ENCODE measurements around the gene VPS25.

Gene VPS25

GRCh38 chr17:42806249-42806648, 33.0 kb downstream of the VPS25 start:
- Histone ChIP-seq H3K9me3 (ENCODE audit: control insufficient read depth, insufficient read depth, low read length) (no peaks in the 10 kb centered on the region), H3K36me3 (ENCODE audit: control insufficient read depth, low read length) (peaks cover 22% of the 10 kb centered on the region), H3K79me2 (ENCODE audit: control insufficient read depth, low read length) (no peaks in the 10 kb centered on the region), H3K4me1 (ENCODE audit: control insufficient read depth, low read length) (no peaks in the 10 kb centered on the region), H3K27ac (ENCODE audit: low read depth, low read length) (no peak overlapping the region), H3K4me2 (ENCODE audit: low read length) (no peak overlapping the region), H3K4me3 (ENCODE audit: low read length) (no peak overlapping the region), H3K27me3 (ENCODE audit: control insufficient read depth, low read length) (peaks cover 18% of the 10 kb centered on the region), H4K20me1 (ENCODE audit: control insufficient read depth, insufficient read depth, low read depth, low read length) (no peaks in the 10 kb centered on the region), H3F3A (ENCODE audit: control insufficient read depth, insufficient read depth) (peaks cover 8% of the 10 kb centered on the region), H3K9me2 (replicated peaks; ENCODE audit: control insufficient read depth, low read length) (no peaks in the 10 kb centered on the region)
- TF ChIP-seq CTCF (IDR thresholded peaks at IDR 0.05; ENCODE audit: low read depth, low read length, poor library complexity, severe bottlenecking) (no peak), EZH2phosphoT487 (IDR thresholded peaks at IDR 0.05; ENCODE audit: borderline replicate concordance, low read length) (no peak)

- H3K27me3 ChIP-seq (ENCODE audit: control insufficient read depth, low read length) = no peaks in the 10 kb centered on the region
- no peak overlapping the region for H3K27ac ChIP-seq (ENCODE audit: low read depth, low read length)
- H3K36me3 ChIP-seq (ENCODE audit: control insufficient read depth, low read length) = peaks cover 38% of the 10 kb centered on the region
Measured at GRCh38 chr17:42809250-42809649, 36.0 kb downstream of the VPS25 start.

GRCh38 chr17:42814633-42815399, 41.6 kb downstream of the VPS25 start:
- peaks cover 78% of the 10 kb centered on the region for H3K36me3 ChIP-seq (ENCODE audit: control insufficient read depth, low read length)
- H3K4me3 ChIP-seq (ENCODE audit: low read length) = no peak overlapping the region
- no peaks in the 10 kb centered on the region for H3K9me2 ChIP-seq (replicated peaks; ENCODE audit: control insufficient read depth, low read length)
- TF ChIP-seq EZH2phosphoT487 (IDR thresholded peaks at IDR 0.05; ENCODE audit: borderline replicate concordance, low read length) = no peak
- TF ChIP-seq CTCF (IDR thresholded peaks at IDR 0.05; ENCODE audit: low read depth, low read length, poor library complexity, severe bottlenecking) = no peak
- no peaks in the 10 kb centered on the region for H3K4me1 ChIP-seq (ENCODE audit: control insufficient read depth, low read length)
- no peaks in the 10 kb centered on the region for H3K79me2 ChIP-seq (ENCODE audit: control insufficient read depth, low read length)
- H3K27ac ChIP-seq (ENCODE audit: low read depth, low read length) = no peak overlapping the region
- H3K4me2 ChIP-seq (ENCODE audit: low read length) = no peak overlapping the region
- no peaks in the 10 kb centered on the region for H3K9me3 ChIP-seq (ENCODE audit: control insufficient read depth, insufficient read depth, low read length)
- H3K27me3 ChIP-seq (ENCODE audit: control insufficient read depth, low read length) = no peaks in the 10 kb centered on the region
- peaks cover 5% of the 10 kb centered on the region for H3F3A ChIP-seq (ENCODE audit: control insufficient read depth, insufficient read depth)
- no peaks in the 10 kb centered on the region for H4K20me1 ChIP-seq (ENCODE audit: control insufficient read depth, insufficient read depth, low read depth, low read length)

More at GRCh38 chr17:42809250-42809649, 36.0 kb downstream of the VPS25 start:
- Histone ChIP-seq H3K4me3 (ENCODE audit: low read length) (no peak overlapping the region), H3K4me1 (ENCODE audit: control insufficient read depth, low read length) (no peaks in the 10 kb centered on the region), H3K4me2 (ENCODE audit: low read length) (no peak overlapping the region), H3K9me2 (replicated peaks; ENCODE audit: control insufficient read depth, low read length) (no peaks in the 10 kb centered on the region), H3F3A (ENCODE audit: control insufficient read depth, insufficient read depth) (peaks cover 8% of the 10 kb centered on the region), H4K20me1 (ENCODE audit: control insufficient read depth, insufficient read depth, low read depth, low read length) (no peaks in the 10 kb centered on the region), H3K9me3 (ENCODE audit: control insufficient read depth, insufficient read depth, low read length) (no peaks in the 10 kb centered on the region), H3K79me2 (ENCODE audit: control insufficient read depth, low read length) (no peaks in the 10 kb centered on the region)
- TF ChIP-seq CTCF (IDR thresholded peaks at IDR 0.05; ENCODE audit: low read depth, low read length, poor library complexity, severe bottlenecking) (no peak), EZH2phosphoT487 (IDR thresholded peaks at IDR 0.05; ENCODE audit: borderline replicate concordance, low read length) (no peak)
